K562 (cell line): ENCODE results near the gene TEX30.

ENCODE experiments used
- BACH1 ChIP-seq: fragments of 200-800 bp; sonication (Bioruptor generic); IDR thresholded peaks from 2 replicates; pipeline ENCODE4 v1.6.1; 2016; ENCODE audit warnings: missing genetic modification characterization, missing compliant biosample characterization
- BMI1 ChIP-seq: fragments of 150-350 bp; IDR thresholded peaks from 2 replicates; pipeline ENCODE4 v1.6.1; 2014; ENCODE audit warnings: low read length
- CTBP1 ChIP-seq: fragments of 450-650 bp; IDR thresholded peaks from 2 replicates; pipeline ENCODE4 v1.6.1; 2016; ENCODE audit warnings: borderline replicate concordance
- CTCF ChIP-seq, 3 experiments: IDR thresholded peaks in 2 of 3; conservative IDR thresholded peaks in 1 of 3; 2 replicates each; pipeline ENCODE4 v1.5.1; 2011 to 2012; ENCODE audit warnings: low read length in 3 of 3, mild to moderate bottlenecking in 3 of 3, control low read depth in 2 of 3, improper control_type of control experiment in 1 of 3, inconsistent platforms in 1 of 3, low read depth in 1 of 3, mixed read lengths in 1 of 3, moderate library complexity in 1 of 3; ENCODE audit not compliant: insufficient read depth in 2 of 3
- KLF6 ChIP-seq: fragments of 250-450 bp; sonication (Bioruptor Pico); IDR thresholded peaks from 2 replicates; pipeline ENCODE4 v1.4.0; 2020; ENCODE audit warnings: mild to moderate bottlenecking, moderate library complexity, borderline replicate concordance
- ZNF175 ChIP-seq: fragments of 200-800 bp; sonication (Bioruptor generic); IDR thresholded peaks from 2 replicates; pipeline ENCODE4 v1.6.1; 2016; ENCODE audit warnings: low read depth, mild to moderate bottlenecking, missing genetic modification characterization, missing compliant biosample characterization
- TF ChIP-seq, protein P1 (sequence below): IDR thresholded peaks from 2 replicates; pipeline ENCODE4 v1.6.1; 2016; ENCODE audit warnings: missing genetic modification characterization, missing compliant biosample characterization
- TF ChIP-seq, protein P2 (sequence below): sonication (generic); formaldehyde crosslinking; IDR thresholded peaks from 2 replicates; pipeline ENCODE4 v1.8.0; 2022; ENCODE audit warnings: mild to moderate bottlenecking, missing genetic modification reagents, borderline replicate concordance

GRCh38 chr13:102718746-102719145 is 54.8 kb downstream of the TEX30 start:
- TF ChIP-seq BACH1 (no peak), KLF6 (CRISPR knock-in tag) (no peak), CTBP1 (no peak), CTCF (IDR thresholded peaks at IDR 0.05 in 2 of 3, conservative IDR thresholded peaks at IDR 0.05 in 1 of 3; ENCODE audit: insufficient read depth in 2 of 3, low read depth in 1 of 3, low read length in 3 of 3) (no peak), BMI1 (no peak), ZNF175 (CRISPR knock-in tag) (no peak)
- TF ChIP-seq, protein P1, sequence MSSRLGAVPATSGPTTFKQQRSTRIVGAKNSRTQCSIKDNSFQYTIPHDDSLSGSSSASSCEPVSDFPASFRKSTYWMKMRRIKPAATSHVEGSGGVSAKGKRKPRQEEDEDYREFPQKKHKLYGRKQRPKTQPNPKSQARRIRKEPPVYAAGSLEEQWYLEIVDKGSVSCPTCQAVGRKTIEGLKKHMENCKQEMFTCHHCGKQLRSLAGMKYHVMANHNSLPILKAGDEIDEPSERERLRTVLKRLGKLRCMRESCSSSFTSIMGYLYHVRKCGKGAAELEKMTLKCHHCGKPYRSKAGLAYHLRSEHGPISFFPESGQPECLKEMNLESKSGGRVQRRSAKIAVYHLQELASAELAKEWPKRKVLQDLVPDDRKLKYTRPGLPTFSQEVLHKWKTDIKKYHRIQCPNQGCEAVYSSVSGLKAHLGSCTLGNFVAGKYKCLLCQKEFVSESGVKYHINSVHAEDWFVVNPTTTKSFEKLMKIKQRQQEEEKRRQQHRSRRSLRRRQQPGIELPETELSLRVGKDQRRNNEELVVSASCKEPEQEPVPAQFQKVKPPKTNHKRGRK (tag) = no peak
- TF ChIP-seq, protein P2, sequence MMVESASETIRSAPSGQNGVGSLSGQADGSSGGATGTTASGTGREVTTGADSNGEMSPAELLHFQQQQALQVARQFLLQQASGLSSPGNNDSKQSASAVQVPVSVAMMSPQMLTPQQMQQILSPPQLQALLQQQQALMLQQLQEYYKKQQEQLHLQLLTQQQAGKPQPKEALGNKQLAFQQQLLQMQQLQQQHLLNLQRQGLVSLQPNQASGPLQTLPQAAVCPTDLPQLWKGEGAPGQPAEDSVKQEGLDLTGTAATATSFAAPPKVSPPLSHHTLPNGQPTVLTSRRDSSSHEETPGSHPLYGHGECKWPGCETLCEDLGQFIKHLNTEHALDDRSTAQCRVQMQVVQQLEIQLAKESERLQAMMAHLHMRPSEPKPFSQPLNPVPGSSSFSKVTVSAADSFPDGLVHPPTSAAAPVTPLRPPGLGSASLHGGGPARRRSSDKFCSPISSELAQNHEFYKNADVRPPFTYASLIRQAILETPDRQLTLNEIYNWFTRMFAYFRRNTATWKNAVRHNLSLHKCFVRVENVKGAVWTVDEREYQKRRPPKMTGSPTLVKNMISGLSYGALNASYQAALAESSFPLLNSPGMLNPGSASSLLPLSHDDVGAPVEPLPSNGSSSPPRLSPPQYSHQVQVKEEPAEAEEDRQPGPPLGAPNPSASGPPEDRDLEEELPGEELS (CRISPR knock-in tag) = no peak
